ENCODE results near the gene CHP2. TPM values are rescaled to one million over a fixed set of nuclear protein-coding genes. Genes with fewer than 3 reads are reported as not detected.
"Not testable (repeated sequence)": the region's sequence is repeated elsewhere in the genome, so short reads cannot be mapped to it uniquely, and the experiment has no call there.

Gene CHP2
- total RNA-seq, 1 donor from 2014 or later, result not detected

GRCh38 chr16:23739516-23739915 is 15.3 kb upstream of the CHP2 start:
- TF ChIP-seq CTCF (IDR thresholded peaks at IDR 0.05; ENCODE audit: unreplicated experiment), result no peak
- Mint-ChIP-seq H3K36me3 (no peaks in the 10 kb centered on the region), H3K9me3 (no peaks in the 10 kb centered on the region), H3K27ac (no peak overlapping the region), H3K4me1 (no peaks in the 10 kb centered on the region), H3K4me3 (no peak overlapping the region), H3K27me3 (ENCODE audit: low read depth) (peaks cover 47% of the 10 kb centered on the region)
- DNase-seq (ENCODE audit: low spot score in 2 of 2, unreplicated experiment in 2 of 2), result no peak

GRCh38 chr16:23741675-23742303 is 13.0 kb upstream of the CHP2 start:
- no peaks in the 10 kb centered on the region for H3K9me3 Mint-ChIP-seq
- no peak for DNase-seq (ENCODE audit: low spot score in 2 of 2, unreplicated experiment in 2 of 2)
- TF ChIP-seq CTCF (IDR thresholded peaks at IDR 0.05; ENCODE audit: unreplicated experiment), result no peak
- H3K27ac Mint-ChIP-seq, result no peak overlapping the region
- no peaks in the 10 kb centered on the region for H3K4me1 Mint-ChIP-seq
- H3K4me3 Mint-ChIP-seq, result no peak overlapping the region
- no peaks in the 10 kb centered on the region for H3K36me3 Mint-ChIP-seq
- H3K27me3 Mint-ChIP-seq (ENCODE audit: low read depth), result peaks cover 66% of the 10 kb centered on the region

GRCh38 chr16:23742766-23743165 is 12.1 kb upstream of the CHP2 start:
- DNase-seq (ENCODE audit: low spot score in 2 of 2, unreplicated experiment in 2 of 2), result no peak
- H3K36me3 Mint-ChIP-seq, result no peaks in the 10 kb centered on the region
- no peaks in the 10 kb centered on the region for H3K9me3 Mint-ChIP-seq
- no peaks in the 10 kb centered on the region for H3K4me1 Mint-ChIP-seq
- no peak for TF ChIP-seq CTCF (IDR thresholded peaks at IDR 0.05; ENCODE audit: unreplicated experiment)
- peaks cover 69% of the 10 kb centered on the region for H3K27me3 Mint-ChIP-seq (ENCODE audit: low read depth)
- no peak overlapping the region for H3K27ac Mint-ChIP-seq
- no peak overlapping the region for H3K4me3 Mint-ChIP-seq

- Mint-ChIP-seq H3K27me3 (ENCODE audit: low read depth) (peaks cover 60% of the 10 kb centered on the region), H3K4me3 (no peak overlapping the region), H3K27ac (no peak overlapping the region), H3K9me3 (no peaks in the 10 kb centered on the region), H3K36me3 (no peaks in the 10 kb centered on the region), H3K4me1 (no peaks in the 10 kb centered on the region)
- DNase-seq (ENCODE audit: low spot score in 2 of 2, unreplicated experiment in 2 of 2), result no peak
- no peak for TF ChIP-seq CTCF (IDR thresholded peaks at IDR 0.05; ENCODE audit: unreplicated experiment)
Observed at GRCh38 chr16:23745263-23745662, 9.6 kb upstream of the CHP2 start.

GRCh38 chr16:23748630-23749029 is 6.2 kb upstream of the CHP2 start:
- Mint-ChIP-seq H3K27ac (no peak overlapping the region), H3K9me3 (no peaks in the 10 kb centered on the region), H3K27me3 (ENCODE audit: low read depth) (peaks cover 62% of the 10 kb centered on the region), H3K4me3 (no peak overlapping the region), H3K4me1 (no peaks in the 10 kb centered on the region), H3K36me3 (no peaks in the 10 kb centered on the region)
- DNase-seq (ENCODE audit: low spot score in 2 of 2, unreplicated experiment in 2 of 2), result no peak
- no peak for TF ChIP-seq CTCF (IDR thresholded peaks at IDR 0.05; ENCODE audit: unreplicated experiment)

- DNase-seq (ENCODE audit: low spot score in 2 of 2, unreplicated experiment in 2 of 2); H3K4me3 Mint-ChIP-seq; H3K27ac Mint-ChIP-seq; H3K4me1 Mint-ChIP-seq; H3K9me3 Mint-ChIP-seq; H3K36me3 Mint-ChIP-seq: not testable (repeated sequence)
- H3K27me3 Mint-ChIP-seq (ENCODE audit: low read depth), result peaks cover 59% of the 10 kb centered on the region
Observed at GRCh38 chr16:23751053-23751452, 3.8 kb upstream of the CHP2 start.

Data from mesothelial cell of epicardium (in vitro differentiated cells).